WTC11 (cell line): ENCODE measurements around the gene SCD5. TPM values are rescaled to one million over a fixed set of nuclear protein-coding genes. Genes with fewer than 3 reads are reported as not detected.

Experiments
- ATAC-seq: fragments of 200-7000 bp; cut with Tn5 transposase; 2 replicates; pipeline ENCODE4 v1.10.0; 2021; ENCODE audit warnings: mild to moderate bottlenecking, moderate library complexity
- CTCF ChIA-PET: fragments of 300-600 bp; sonication (Branson Sonifier 250); formaldehyde crosslinking; loops from one replicate; lab custom pipeline; 2021; ENCODE audit warnings: antibody characterized with exemption; lab: Charles Lee
- POLR2A ChIA-PET: fragments of 350-600 bp; sonication (Branson Sonifier 250); formaldehyde crosslinking; loops from one replicate; lab custom pipeline; 2021; ENCODE audit warnings: antibody characterized with exemption; lab: Charles Lee
- DNase-seq: peaks from one replicate; pipeline ENCODE4 v3.0.0; 2021; ENCODE audit warnings: low spot score
- H3K27ac Mint-ChIP-seq: 2 replicates; pipeline ENCODE4 v1.8.0; 2021; ENCODE audit warnings: mixed read lengths
- H3K27me3 Mint-ChIP-seq: 2 replicates; pipeline ENCODE4 v1.8.0; 2021; ENCODE audit warnings: low read depth, mild to moderate bottlenecking, moderate library complexity, mixed read lengths
- H3K36me3 Mint-ChIP-seq: 2 replicates; pipeline ENCODE4 v1.8.0; 2021; ENCODE audit warnings: mixed read lengths
- H3K4me1 Mint-ChIP-seq: 2 replicates; pipeline ENCODE4 v1.8.0; 2022; ENCODE audit warnings: mixed read lengths
- H3K4me3 Mint-ChIP-seq: 2 replicates; pipeline ENCODE4 v1.8.0; 2021; ENCODE audit warnings: mild to moderate bottlenecking, moderate library complexity, mixed read lengths
- H3K9me3 Mint-ChIP-seq: 2 replicates; pipeline ENCODE4 v1.8.0; 2021; ENCODE audit warnings: mixed read lengths
- EMX1 ChIP-seq: fragments of 250-450 bp; sonication (Bioruptor Pico); IDR thresholded peaks from 2 replicates; pipeline ENCODE4 v1.8.0; 2021; ENCODE audit warnings: mild to moderate bottlenecking
- ETV6 ChIP-seq: sonication (generic); formaldehyde crosslinking; IDR thresholded peaks from 2 replicates; pipeline ENCODE4 v1.8.1; 2022; ENCODE audit warnings: mild to moderate bottlenecking, missing genetic modification reagents
- NFE2L1 ChIP-seq: sonication (generic); formaldehyde crosslinking; IDR thresholded peaks from 2 replicates; pipeline ENCODE4 v1.8.1; 2023; ENCODE audit warnings: missing genetic modification reagents
- NFYB ChIP-seq: sonication (generic); formaldehyde crosslinking; conservative IDR thresholded peaks from 2 replicates; pipeline ENCODE4 v1.8.0; 2022; ENCODE audit warnings: low read depth, missing genetic modification reagents
- SOX15 ChIP-seq: fragments of 250-450 bp; sonication (Bioruptor Pico); IDR thresholded peaks from 2 replicates; pipeline ENCODE4 v1.9.0; 2021; ENCODE audit warnings: mild to moderate bottlenecking
- ZBTB21 ChIP-seq: sonication (generic); formaldehyde crosslinking; IDR thresholded peaks from 2 replicates; pipeline ENCODE4 v1.8.1; 2023; ENCODE audit warnings: mild to moderate bottlenecking, missing genetic modification reagents, borderline replicate concordance
- ZNF317 ChIP-seq: sonication (generic); formaldehyde crosslinking; IDR thresholded peaks from 2 replicates; pipeline ENCODE4 v1.8.1; 2023; ENCODE audit warnings: low read depth, mild to moderate bottlenecking, moderate library complexity, missing genetic modification reagents, borderline replicate concordance
- ZNF671 ChIP-seq: fragments of 250-450 bp; sonication (Bioruptor Pico); IDR thresholded peaks from 2 replicates; pipeline ENCODE4 v1.8.0; 2021; ENCODE audit warnings: mild to moderate bottlenecking
- total RNA-seq: library from RNA; stranded (reverse); gene quantifications from 3 replicates; pipeline ENCODE4 v1.2.3, GENCODE V29; 2021
- TF ChIP-seq, protein P1 (sequence below): sonication (generic); formaldehyde crosslinking; IDR thresholded peaks from 2 replicates; pipeline ENCODE4 v1.8.1; 2023; ENCODE audit warnings: mild to moderate bottlenecking, missing genetic modification reagents, borderline replicate concordance
- TF ChIP-seq, protein P2 (sequence below): sonication (generic); formaldehyde crosslinking; IDR thresholded peaks from 2 replicates; pipeline ENCODE4 v1.8.1; 2023; ENCODE audit warnings: mild to moderate bottlenecking, missing genetic modification reagents
- TF ChIP-seq, protein P3 (sequence below): sonication (generic); formaldehyde crosslinking; IDR thresholded peaks from 2 replicates; pipeline ENCODE4 v1.8.0; 2022; ENCODE audit warnings: mild to moderate bottlenecking, missing genetic modification reagents
- TF ChIP-seq, protein P4 (sequence below): fragments of 200-600 bp; IDR thresholded peaks from 2 replicates; pipeline ENCODE4 v1.8.0; 2022; ENCODE audit warnings: antibody characterized with exemption
- TF ChIP-seq, protein P5 (sequence below): sonication (generic); formaldehyde crosslinking; IDR thresholded peaks from 2 replicates; pipeline ENCODE4 v1.8.1; 2023; ENCODE audit warnings: mild to moderate bottlenecking, missing genetic modification reagents

SCD5 gene
- total RNA-seq, 1 experiment from 2014 or later: 6.3 TPM

DNA sequence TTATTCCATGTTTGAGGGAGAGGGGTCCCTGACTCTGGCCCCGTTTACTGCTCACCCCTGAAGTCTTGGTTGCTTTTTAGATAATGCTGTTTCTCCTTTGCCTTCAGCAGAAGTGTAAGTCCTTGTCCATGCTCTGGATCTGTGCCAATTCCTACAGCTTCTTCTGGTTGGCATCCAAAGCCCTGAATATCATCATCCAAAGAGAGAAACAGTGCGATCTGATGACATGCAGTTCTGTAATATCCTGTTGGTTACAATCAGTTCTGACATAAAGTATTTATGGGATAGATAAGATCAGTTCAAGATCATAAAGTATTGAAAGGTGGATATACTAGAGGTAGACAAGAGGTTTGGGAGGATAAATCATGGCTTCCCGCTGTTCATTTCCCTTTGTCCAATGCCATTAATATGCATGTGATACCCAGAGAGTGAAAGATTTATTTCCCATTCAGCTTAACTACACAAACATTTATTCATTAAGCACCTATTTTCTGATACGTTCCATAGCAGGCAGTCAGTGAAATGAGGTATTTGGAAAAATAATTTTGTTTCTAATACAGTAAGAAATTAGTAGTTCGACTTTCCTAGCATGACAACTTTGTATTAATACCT is 183.7 kb downstream of the SCD5 start (continued):
- TF ChIP-seq ZBTB21 (CRISPR knock-in tag) (no peak), NFYB (CRISPR knock-in tag) (no peak), ZNF317 (CRISPR knock-in tag) (no peak), ZNF671 (no peak), EMX1 (CRISPR knock-in tag) (no peak), SOX15 (CRISPR knock-in tag) (no peak), NFE2L1 (CRISPR knock-in tag) (no peak)
- TF ChIP-seq, protein P1, sequence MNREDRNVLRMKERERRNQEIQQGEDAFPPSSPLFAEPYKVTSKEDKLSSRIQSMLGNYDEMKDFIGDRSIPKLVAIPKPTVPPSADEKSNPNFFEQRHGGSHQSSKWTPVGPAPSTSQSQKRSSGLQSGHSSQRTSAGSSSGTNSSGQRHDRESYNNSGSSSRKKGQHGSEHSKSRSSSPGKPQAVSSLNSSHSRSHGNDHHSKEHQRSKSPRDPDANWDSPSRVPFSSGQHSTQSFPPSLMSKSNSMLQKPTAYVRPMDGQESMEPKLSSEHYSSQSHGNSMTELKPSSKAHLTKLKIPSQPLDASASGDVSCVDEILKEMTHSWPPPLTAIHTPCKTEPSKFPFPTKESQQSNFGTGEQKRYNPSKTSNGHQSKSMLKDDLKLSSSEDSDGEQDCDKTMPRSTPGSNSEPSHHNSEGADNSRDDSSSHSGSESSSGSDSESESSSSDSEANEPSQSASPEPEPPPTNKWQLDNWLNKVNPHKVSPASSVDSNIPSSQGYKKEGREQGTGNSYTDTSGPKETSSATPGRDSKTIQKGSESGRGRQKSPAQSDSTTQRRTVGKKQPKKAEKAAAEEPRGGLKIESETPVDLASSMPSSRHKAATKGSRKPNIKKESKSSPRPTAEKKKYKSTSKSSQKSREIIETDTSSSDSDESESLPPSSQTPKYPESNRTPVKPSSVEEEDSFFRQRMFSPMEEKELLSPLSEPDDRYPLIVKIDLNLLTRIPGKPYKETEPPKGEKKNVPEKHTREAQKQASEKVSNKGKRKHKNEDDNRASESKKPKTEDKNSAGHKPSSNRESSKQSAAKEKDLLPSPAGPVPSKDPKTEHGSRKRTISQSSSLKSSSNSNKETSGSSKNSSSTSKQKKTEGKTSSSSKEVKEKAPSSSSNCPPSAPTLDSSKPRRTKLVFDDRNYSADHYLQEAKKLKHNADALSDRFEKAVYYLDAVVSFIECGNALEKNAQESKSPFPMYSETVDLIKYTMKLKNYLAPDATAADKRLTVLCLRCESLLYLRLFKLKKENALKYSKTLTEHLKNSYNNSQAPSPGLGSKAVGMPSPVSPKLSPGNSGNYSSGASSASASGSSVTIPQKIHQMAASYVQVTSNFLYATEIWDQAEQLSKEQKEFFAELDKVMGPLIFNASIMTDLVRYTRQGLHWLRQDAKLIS (CRISPR knock-in tag): no peak
- TF ChIP-seq, protein P2, sequence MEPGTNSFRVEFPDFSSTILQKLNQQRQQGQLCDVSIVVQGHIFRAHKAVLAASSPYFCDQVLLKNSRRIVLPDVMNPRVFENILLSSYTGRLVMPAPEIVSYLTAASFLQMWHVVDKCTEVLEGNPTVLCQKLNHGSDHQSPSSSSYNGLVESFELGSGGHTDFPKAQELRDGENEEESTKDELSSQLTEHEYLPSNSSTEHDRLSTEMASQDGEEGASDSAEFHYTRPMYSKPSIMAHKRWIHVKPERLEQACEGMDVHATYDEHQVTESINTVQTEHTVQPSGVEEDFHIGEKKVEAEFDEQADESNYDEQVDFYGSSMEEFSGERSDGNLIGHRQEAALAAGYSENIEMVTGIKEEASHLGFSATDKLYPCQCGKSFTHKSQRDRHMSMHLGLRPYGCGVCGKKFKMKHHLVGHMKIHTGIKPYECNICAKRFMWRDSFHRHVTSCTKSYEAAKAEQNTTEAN (CRISPR knock-in tag): no peak
- TF ChIP-seq, protein P3, sequence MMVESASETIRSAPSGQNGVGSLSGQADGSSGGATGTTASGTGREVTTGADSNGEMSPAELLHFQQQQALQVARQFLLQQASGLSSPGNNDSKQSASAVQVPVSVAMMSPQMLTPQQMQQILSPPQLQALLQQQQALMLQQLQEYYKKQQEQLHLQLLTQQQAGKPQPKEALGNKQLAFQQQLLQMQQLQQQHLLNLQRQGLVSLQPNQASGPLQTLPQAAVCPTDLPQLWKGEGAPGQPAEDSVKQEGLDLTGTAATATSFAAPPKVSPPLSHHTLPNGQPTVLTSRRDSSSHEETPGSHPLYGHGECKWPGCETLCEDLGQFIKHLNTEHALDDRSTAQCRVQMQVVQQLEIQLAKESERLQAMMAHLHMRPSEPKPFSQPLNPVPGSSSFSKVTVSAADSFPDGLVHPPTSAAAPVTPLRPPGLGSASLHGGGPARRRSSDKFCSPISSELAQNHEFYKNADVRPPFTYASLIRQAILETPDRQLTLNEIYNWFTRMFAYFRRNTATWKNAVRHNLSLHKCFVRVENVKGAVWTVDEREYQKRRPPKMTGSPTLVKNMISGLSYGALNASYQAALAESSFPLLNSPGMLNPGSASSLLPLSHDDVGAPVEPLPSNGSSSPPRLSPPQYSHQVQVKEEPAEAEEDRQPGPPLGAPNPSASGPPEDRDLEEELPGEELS (CRISPR knock-in tag): no peak
- TF ChIP-seq, protein P4, sequence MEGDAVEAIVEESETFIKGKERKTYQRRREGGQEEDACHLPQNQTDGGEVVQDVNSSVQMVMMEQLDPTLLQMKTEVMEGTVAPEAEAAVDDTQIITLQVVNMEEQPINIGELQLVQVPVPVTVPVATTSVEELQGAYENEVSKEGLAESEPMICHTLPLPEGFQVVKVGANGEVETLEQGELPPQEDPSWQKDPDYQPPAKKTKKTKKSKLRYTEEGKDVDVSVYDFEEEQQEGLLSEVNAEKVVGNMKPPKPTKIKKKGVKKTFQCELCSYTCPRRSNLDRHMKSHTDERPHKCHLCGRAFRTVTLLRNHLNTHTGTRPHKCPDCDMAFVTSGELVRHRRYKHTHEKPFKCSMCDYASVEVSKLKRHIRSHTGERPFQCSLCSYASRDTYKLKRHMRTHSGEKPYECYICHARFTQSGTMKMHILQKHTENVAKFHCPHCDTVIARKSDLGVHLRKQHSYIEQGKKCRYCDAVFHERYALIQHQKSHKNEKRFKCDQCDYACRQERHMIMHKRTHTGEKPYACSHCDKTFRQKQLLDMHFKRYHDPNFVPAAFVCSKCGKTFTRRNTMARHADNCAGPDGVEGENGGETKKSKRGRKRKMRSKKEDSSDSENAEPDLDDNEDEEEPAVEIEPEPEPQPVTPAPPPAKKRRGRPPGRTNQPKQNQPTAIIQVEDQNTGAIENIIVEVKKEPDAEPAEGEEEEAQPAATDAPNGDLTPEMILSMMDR: no peak

DNA sequence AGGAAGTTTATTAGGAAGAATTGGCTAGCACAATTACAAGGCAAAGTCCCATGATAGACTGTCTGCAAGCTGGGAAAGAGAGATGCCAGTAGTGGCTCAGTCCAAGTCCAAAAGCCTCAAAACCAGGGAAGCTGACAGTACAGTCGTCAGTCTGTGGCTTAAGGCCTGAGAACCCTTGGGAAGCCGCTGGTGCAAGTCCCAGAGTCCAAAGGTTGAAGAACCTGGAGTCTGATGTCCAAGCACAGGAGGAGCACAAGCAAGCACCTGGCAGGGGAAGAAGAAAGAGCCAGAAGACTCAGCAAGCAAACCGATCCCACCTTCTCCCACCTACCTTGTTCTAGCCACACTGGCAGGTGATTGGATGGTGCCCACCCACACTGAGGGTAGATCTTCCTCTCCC is 185.5 kb downstream of the SCD5 start:
- no peak overlapping the region for H3K4me3 Mint-ChIP-seq
- POLR2A ChIA-PET: no interaction called here
- DNase-seq: no peak
- CTCF ChIA-PET: no interaction called here
- TF ChIP-seq, protein P5, sequence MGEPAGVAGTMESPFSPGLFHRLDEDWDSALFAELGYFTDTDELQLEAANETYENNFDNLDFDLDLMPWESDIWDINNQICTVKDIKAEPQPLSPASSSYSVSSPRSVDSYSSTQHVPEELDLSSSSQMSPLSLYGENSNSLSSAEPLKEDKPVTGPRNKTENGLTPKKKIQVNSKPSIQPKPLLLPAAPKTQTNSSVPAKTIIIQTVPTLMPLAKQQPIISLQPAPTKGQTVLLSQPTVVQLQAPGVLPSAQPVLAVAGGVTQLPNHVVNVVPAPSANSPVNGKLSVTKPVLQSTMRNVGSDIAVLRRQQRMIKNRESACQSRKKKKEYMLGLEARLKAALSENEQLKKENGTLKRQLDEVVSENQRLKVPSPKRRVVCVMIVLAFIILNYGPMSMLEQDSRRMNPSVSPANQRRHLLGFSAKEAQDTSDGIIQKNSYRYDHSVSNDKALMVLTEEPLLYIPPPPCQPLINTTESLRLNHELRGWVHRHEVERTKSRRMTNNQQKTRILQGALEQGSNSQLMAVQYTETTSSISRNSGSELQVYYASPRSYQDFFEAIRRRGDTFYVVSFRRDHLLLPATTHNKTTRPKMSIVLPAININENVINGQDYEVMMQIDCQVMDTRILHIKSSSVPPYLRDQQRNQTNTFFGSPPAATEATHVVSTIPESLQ (CRISPR knock-in tag): no peak
- TF ChIP-seq ETV6 (CRISPR knock-in tag): no peak
- TF ChIP-seq, all 79 proteins: peak for 0
- H3K36me3 Mint-ChIP-seq: no peaks in the 10 kb centered on the region
- no peaks in the 10 kb centered on the region for H3K9me3 Mint-ChIP-seq
- no peak overlapping the region for H3K27ac Mint-ChIP-seq
- no peak for ATAC-seq
- no peaks in the 10 kb centered on the region for H3K4me1 Mint-ChIP-seq
- no peaks in the 10 kb centered on the region for H3K27me3 Mint-ChIP-seq
